Hematopoietic multipotent progenitor cell treated with erythropoietin and hydrocortisone succinate and interleukin-3 and kit ligand, for 4 days (in vitro differentiated cells): ENCODE data around the gene CLUH.

Source experiments
- DNase-seq: peaks from one replicate; pipeline ENCODE4 v3.0.0-alpha.2; 2015

Gene CLUH

GRCh38 chr17:2711608-2712299, at the start of gene CLUH:
Gene CLUH (minus strand): TSS chr17:2711764. CDS start chr17:2711661, 103 bp downstream.
- peak; percentile 98 for DNase-seq

GRCh38 chr17:2758870-2759269, 47.3 kb upstream of the CLUH start:
- no peak for DNase-seq

GRCh38 chr17:2755891-2756724, 44.5 kb upstream of the CLUH start:
- no peak for DNase-seq

GRCh38 chr17:2751491-2751890, 39.9 kb upstream of the CLUH start:
- DNase-seq, result no peak

- DNase-seq, result no peak
These were observed 39.2 kb upstream of the CLUH start for GRCh38 chr17:2750721-2751120.

GRCh38 chr17:2749784-2750181, 38.2 kb upstream of the CLUH start:
- DNase-seq, result peak; percentile 89

- DNase-seq, result no peak
These were observed 37.7 kb upstream of the CLUH start, which contains the start of gene CCDC92B for GRCh38 chr17:2749058-2749783. Gene CCDC92B (minus strand): TSS chr17:2749652. CDS start chr17:2735145, 14,507 bp downstream.

- DNase-seq, result no peak
These were observed 33.9 kb upstream of the CLUH start for GRCh38 chr17:2745317-2746037.

GRCh38 chr17:2737693-2738092, 26.1 kb upstream of the CLUH start:
- DNase-seq, result no peak

GRCh38 chr17:2736956-2737355, 25.4 kb upstream of the CLUH start:
- DNase-seq, result no peak

GRCh38 chr17:2735896-2736295, 24.3 kb upstream of the CLUH start:
- no peak for DNase-seq

- DNase-seq, result no peak
These were observed 23.4 kb upstream of the CLUH start for GRCh38 chr17:2734939-2735338.

GRCh38 chr17:2731807-2732206, 20.2 kb upstream of the CLUH start:
- no peak for DNase-seq

- DNase-seq, result no peak
These were observed 19.3 kb upstream of the CLUH start for GRCh38 chr17:2730764-2731353.

- peak; percentile 76 for DNase-seq
These were observed 13.2 kb upstream of the CLUH start for GRCh38 chr17:2724784-2725164.

- peak; percentile 30 for DNase-seq
These were observed 12.6 kb upstream of the CLUH start for GRCh38 chr17:2723997-2724783.

- DNase-seq, result no peak
These were observed 12.0 kb upstream of the CLUH start for GRCh38 chr17:2723505-2723996.

- DNase-seq, result no peak
These were observed 11.0 kb upstream of the CLUH start for GRCh38 chr17:2722611-2723010.

- DNase-seq, result no peak
These were observed 10.0 kb upstream of the CLUH start for GRCh38 chr17:2721603-2722002.

GRCh38 chr17:2719861-2720260, 8.3 kb upstream of the CLUH start:
- DNase-seq, result no peak
